Left lung (tissue), 10 donors: ENCODE results near the gene SOX11. TPM values are rescaled to one million over a fixed set of nuclear protein-coding genes. Genes with fewer than 3 reads are reported as not detected.

ENCODE experiments used
- ATAC-seq: fragments of 200-7000 bp; cut with Tn5 transposase; one replicate; pipeline ENCODE4 v1.9.1; 2020; ENCODE audit warnings: moderate library complexity
- DNase-seq, 4 donors: peaks; one replicate each; pipeline ENCODE4 v3.0.0-alpha.2; 2013 to 2020
- H3K27ac ChIP-seq, 2 donors: fragments of 200-600 bp; sonication (generic) in 1 of 2; one replicate each; pipeline versions ENCODE4 v1.5.0 to v1.8.0; 2020 to 2021
- H3K27me3 ChIP-seq, 2 donors: fragments of 200-600 bp; sonication (generic) in 1 of 2; one replicate each; pipeline versions ENCODE4 v1.5.0 to v1.8.0; 2020 to 2021
- H3K36me3 ChIP-seq, 2 donors: fragments of 200-600 bp; sonication (generic) in 1 of 2; one replicate each; pipeline versions ENCODE4 v1.5.0 to v1.8.0; 2020 to 2021
- H3K4me1 ChIP-seq, 2 donors: fragments of 200-600 bp; one replicate each; pipeline ENCODE4 v1.8.0; 2021
- H3K4me3 ChIP-seq, 2 donors: fragments of 200-600 bp; sonication (generic) in 1 of 2; one replicate each; pipeline versions ENCODE4 v1.5.0 to v1.8.0; 2020 to 2021; ENCODE audit warnings: mild to moderate bottlenecking in 1 of 2
- H3K9me3 ChIP-seq, 2 donors: fragments of 200-600 bp; sonication (generic) in 1 of 2; one replicate each; pipeline versions ENCODE4 v1.5.0 to v1.8.0; 2020 to 2021
- intact Hi-C, 2 donors: fragments of 100-400 bp; cut with DNase I; formaldehyde crosslinking; loops; one replicate each; pipeline versions ENCODE4 v1.11.2 to v1.14.2; 2022
- polyA plus RNA-seq, 6 donors: library from polyadenylated mRNA; unstranded; fragments of 120-200 nt; gene quantifications; one replicate each; pipeline ENCODE4 v1.2.1, GENCODE V29; 2013; ENCODE audit not compliant: insufficient read length in 6 of 6
- total RNA-seq, 2 donors: library from RNA; stranded (reverse); fragmentation: NEBNext Ultra II Directional; extraction: Animal tissue kit (Norgen Biotek cat#: 25700); gene quantifications; one replicate each; pipeline ENCODE4 v1.2.1, GENCODE V29; 2021
- TF ChIP-seq, protein P1 (sequence below), 2 donors: fragments of 200-600 bp; sonication (generic) in 1 of 2; IDR thresholded peaks; one replicate each; pipeline versions ENCODE4 v1.5.0 to v1.8.0; 2021; ENCODE audit warnings: antibody characterized with exemption in 2 of 2
- donor health status: DM: no; HTN: yes; CAD: no.
- donor health status: DM: no; HTN: no; CAD: no.

SOX11 gene
- total and polyA plus RNA-seq, 8 donors, result 0.05 to 48.1 (median 42.0) TPM

GRCh38 chr2:5672749-5673144 is 19.4 kb upstream of the SOX11 start:
- TF ChIP-seq, protein P1, sequence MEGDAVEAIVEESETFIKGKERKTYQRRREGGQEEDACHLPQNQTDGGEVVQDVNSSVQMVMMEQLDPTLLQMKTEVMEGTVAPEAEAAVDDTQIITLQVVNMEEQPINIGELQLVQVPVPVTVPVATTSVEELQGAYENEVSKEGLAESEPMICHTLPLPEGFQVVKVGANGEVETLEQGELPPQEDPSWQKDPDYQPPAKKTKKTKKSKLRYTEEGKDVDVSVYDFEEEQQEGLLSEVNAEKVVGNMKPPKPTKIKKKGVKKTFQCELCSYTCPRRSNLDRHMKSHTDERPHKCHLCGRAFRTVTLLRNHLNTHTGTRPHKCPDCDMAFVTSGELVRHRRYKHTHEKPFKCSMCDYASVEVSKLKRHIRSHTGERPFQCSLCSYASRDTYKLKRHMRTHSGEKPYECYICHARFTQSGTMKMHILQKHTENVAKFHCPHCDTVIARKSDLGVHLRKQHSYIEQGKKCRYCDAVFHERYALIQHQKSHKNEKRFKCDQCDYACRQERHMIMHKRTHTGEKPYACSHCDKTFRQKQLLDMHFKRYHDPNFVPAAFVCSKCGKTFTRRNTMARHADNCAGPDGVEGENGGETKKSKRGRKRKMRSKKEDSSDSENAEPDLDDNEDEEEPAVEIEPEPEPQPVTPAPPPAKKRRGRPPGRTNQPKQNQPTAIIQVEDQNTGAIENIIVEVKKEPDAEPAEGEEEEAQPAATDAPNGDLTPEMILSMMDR (IDR thresholded peaks at IDR 0.05), result no peak
- ATAC-seq (no peak), DNase-seq (no peak)
- Histone ChIP-seq H3K9me3 (no peaks in the 10 kb centered on the region), H3K27me3 (peaks cover 21 to 50% of the 10 kb centered on the region in 2 donors), H3K27ac (no peak overlapping the region), H3K4me1 (no peaks in the 10 kb centered on the region), H3K36me3 (no peaks in the 10 kb centered on the region), H3K4me3 (no peak overlapping the region)
- intact Hi-C loops, result no loop called here

GRCh38 chr2:5673145-5674025 is 18.8 kb upstream of the SOX11 start:
- Histone ChIP-seq H3K27me3 (peaks cover 21 to 50% of the 10 kb centered on the region in 2 donors), H3K36me3 (no peaks in the 10 kb centered on the region), H3K9me3 (no peaks in the 10 kb centered on the region), H3K4me3 (no peak overlapping the region), H3K4me1 (no peaks in the 10 kb centered on the region), H3K27ac (no peak overlapping the region)
- peak; percentile 43 for ATAC-seq
- TF ChIP-seq, protein P1 (IDR thresholded peaks at IDR 0.05), result no peak
- intact Hi-C loops, result no loop called here
- DNase-seq, result peak in 2 of 4 donors; percentile 46 to 80

DNA sequence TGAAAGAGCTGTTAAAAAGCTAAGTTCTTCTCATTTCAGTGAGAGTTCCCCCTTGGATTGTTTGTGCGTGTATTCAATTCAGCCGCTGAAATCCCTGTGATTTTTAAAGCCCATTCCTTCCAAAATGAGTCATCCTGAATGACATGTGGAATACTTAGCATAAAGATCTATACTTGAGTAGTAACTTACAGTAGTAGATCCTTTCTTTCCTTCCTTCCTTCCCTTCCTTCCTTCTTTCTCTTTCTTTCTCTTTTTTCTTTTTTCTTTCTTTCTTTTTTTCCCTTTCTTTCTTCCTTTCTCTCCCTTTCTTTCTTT is 18.2 kb upstream of the SOX11 start:
- no peak for ATAC-seq
- TF ChIP-seq, protein P1 (IDR thresholded peaks at IDR 0.05), result no peak
- no peak for DNase-seq
- Histone ChIP-seq H3K9me3 (no peaks in the 10 kb centered on the region), H3K4me3 (no peak overlapping the region), H3K36me3 (no peaks in the 10 kb centered on the region), H3K27ac (no peak overlapping the region), H3K27me3 (peaks cover 21 to 50% of the 10 kb centered on the region in 2 donors), H3K4me1 (no peaks in the 10 kb centered on the region)
- intact Hi-C loops, result no loop called here

GRCh38 chr2:5677133-5677532 is 15.1 kb upstream of the SOX11 start:
- no peak overlapping the region for H3K4me3 ChIP-seq
- H3K4me1 ChIP-seq, result no peaks in the 10 kb centered on the region
- intact Hi-C loops, result no loop called here
- no peak overlapping the region for H3K27ac ChIP-seq
- H3K36me3 ChIP-seq, result no peaks in the 10 kb centered on the region
- H3K27me3 ChIP-seq, result peaks cover 21 to 44% of the 10 kb centered on the region in 2 donors
- no peak for ATAC-seq
- TF ChIP-seq, protein P1 (IDR thresholded peaks at IDR 0.05), result no peak
- peaks cover 0 to 3% of the 10 kb centered on the region in 2 donors for H3K9me3 ChIP-seq
- no peak for DNase-seq

- intact Hi-C loops, result no loop called here
- Histone ChIP-seq H3K4me1 (no peaks in the 10 kb centered on the region), H3K36me3 (no peaks in the 10 kb centered on the region), H3K27ac (no peak overlapping the region), H3K27me3 (peaks cover 0 to 33% of the 10 kb centered on the region in 2 donors), H3K4me3 (no peak overlapping the region), H3K9me3 (peaks cover 0 to 3% of the 10 kb centered on the region in 2 donors)
- TF ChIP-seq, protein P1 (IDR thresholded peaks at IDR 0.05), result no peak
- ATAC-seq (no peak), DNase-seq (no peak)
Observed at GRCh38 chr2:5683471-5683870, 8.7 kb upstream of the SOX11 start.
